Esophagus muscularis mucosa (tissue), 3 donors: ENCODE measurements around the gene OBP2A.

Experiments
- POLR2A ChIP-seq: fragments of 450-650 bp; IDR thresholded peaks from one replicate; pipeline ENCODE4 v1.6.1; 2017; ENCODE audit warnings: antibody characterized with exemption, moderate library complexity, mild to moderate bottlenecking, low read depth
- TF ChIP-seq, protein P1 (sequence below), 3 experiments: fragments of 200-600 bp in 2 of 3; fragments of 450-650 bp in 1 of 3; sonication (generic) in 2 of 3; IDR thresholded peaks; one replicate each; pipeline ENCODE4 v1.5.1; 2017 to 2019; ENCODE audit warnings: antibody characterized with exemption in 3 of 3, mild to moderate bottlenecking in 2 of 3, moderate library complexity in 1 of 3

DNA sequence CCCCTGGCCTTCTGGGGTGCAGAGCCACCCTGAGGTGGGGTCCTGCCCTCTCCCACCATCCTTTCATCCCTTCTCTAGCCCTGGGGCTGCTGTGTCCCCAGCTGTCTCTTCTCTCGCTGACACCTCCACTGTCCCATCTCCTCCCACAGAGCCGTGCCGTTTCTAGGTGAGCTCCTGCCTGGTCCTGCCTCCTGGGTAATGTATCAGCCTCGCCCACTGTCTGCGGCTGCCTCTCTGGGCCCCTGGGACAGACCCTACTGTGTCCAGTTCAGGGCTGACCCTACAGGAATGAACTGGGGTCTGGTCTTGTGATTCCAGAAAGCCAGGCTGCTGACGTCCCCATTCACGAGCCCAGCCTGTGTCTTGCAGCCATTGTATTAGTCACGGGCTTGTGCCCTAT, 19.7 kb downstream of the OBP2A start:
- TF ChIP-seq, protein P1, sequence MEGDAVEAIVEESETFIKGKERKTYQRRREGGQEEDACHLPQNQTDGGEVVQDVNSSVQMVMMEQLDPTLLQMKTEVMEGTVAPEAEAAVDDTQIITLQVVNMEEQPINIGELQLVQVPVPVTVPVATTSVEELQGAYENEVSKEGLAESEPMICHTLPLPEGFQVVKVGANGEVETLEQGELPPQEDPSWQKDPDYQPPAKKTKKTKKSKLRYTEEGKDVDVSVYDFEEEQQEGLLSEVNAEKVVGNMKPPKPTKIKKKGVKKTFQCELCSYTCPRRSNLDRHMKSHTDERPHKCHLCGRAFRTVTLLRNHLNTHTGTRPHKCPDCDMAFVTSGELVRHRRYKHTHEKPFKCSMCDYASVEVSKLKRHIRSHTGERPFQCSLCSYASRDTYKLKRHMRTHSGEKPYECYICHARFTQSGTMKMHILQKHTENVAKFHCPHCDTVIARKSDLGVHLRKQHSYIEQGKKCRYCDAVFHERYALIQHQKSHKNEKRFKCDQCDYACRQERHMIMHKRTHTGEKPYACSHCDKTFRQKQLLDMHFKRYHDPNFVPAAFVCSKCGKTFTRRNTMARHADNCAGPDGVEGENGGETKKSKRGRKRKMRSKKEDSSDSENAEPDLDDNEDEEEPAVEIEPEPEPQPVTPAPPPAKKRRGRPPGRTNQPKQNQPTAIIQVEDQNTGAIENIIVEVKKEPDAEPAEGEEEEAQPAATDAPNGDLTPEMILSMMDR (IDR thresholded peaks at IDR 0.05) = no peak
- TF ChIP-seq POLR2A = no peak
